ENCODE measurements around the gene NFIX.

Gene NFIX

DNA sequence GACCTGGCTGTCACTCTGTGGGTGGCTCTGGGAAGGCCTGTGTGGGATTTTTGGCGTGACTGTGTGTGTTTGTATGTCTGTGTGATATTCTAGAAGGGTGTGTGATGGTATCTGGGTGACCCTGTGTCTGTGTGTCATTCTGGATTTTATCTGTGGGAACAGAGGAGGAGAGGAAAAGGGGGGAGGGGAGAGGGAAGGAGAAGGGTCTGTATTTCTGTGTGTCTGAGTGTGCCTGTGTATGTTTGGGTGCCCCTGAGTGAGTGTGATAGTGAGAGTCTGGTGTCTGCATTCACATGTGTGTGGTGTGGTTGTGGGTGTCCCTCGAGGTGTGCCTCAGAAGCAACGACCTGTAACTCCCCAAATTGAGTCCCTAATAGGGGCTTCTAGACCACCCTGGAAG lies 8.1 kb upstream of the NFIX start:
- no peak overlapping the region for H3K9ac ChIP-seq
- TF ChIP-seq CTCF (conservative IDR thresholded peaks at IDR 0.05; ENCODE audit: low read depth, low read length) = no peak
- H3K27ac ChIP-seq = no peak overlapping the region
- no peaks in the 10 kb centered on the region for H3K79me2 ChIP-seq (ENCODE audit: insufficient read depth, low read depth)
- H4K20me1 ChIP-seq (ENCODE audit: insufficient read depth) = no peaks in the 10 kb centered on the region
- H2AFZ ChIP-seq (ENCODE audit: low read depth) = no peak overlapping the region
- no peak overlapping the region for H3K4me2 ChIP-seq
- H3K36me3 ChIP-seq (ENCODE audit: insufficient read depth) = no peaks in the 10 kb centered on the region
- peaks cover 33% of the 10 kb centered on the region for H3K4me1 ChIP-seq (ENCODE audit: low read depth, poor library complexity, severe bottlenecking)
- peaks cover 16% of the 10 kb centered on the region for H3K27me3 ChIP-seq (ENCODE audit: insufficient read depth, low read depth)
- no peak overlapping the region for H3K4me3 ChIP-seq (IDR thresholded peaks at IDR 0.05; ENCODE audit: insufficient read depth, low read depth, low read length)

DNA sequence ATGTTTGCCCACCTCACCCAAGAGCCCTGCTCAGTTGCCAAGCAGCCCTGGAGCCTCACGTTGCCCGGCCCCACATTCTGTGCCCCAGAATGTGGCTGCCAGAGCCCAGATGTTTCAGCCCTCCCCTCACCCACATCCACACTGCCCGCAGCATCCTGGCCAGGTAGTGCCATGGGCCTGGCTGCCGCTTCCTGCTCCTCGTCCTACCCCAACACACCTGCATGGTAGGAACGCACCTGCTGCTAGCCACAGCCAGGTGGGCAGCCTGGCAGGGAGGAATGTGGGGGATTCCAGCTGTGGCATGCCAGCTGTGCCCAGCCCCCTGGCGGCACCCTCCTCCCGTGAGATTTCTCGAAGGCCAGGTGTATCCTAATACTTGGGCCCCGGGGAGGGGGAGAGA lies 7.5 kb upstream of the NFIX start:
- Histone ChIP-seq H2AFZ (ENCODE audit: low read depth) (no peak overlapping the region), H4K20me1 (ENCODE audit: insufficient read depth) (no peaks in the 10 kb centered on the region), H3K27ac (no peak overlapping the region), H3K4me3 (IDR thresholded peaks at IDR 0.05; ENCODE audit: insufficient read depth, low read depth, low read length) (no peak overlapping the region), H3K4me1 (ENCODE audit: low read depth, poor library complexity, severe bottlenecking) (peaks cover 33% of the 10 kb centered on the region), H3K27me3 (ENCODE audit: insufficient read depth, low read depth) (peaks cover 12% of the 10 kb centered on the region), H3K36me3 (ENCODE audit: insufficient read depth) (no peaks in the 10 kb centered on the region), H3K79me2 (ENCODE audit: insufficient read depth, low read depth) (no peaks in the 10 kb centered on the region), H3K9ac (no peak overlapping the region), H3K4me2 (no peak overlapping the region)
- TF ChIP-seq CTCF (conservative IDR thresholded peaks at IDR 0.05; ENCODE audit: low read depth, low read length) = no peak

- Histone ChIP-seq H3K79me2 (ENCODE audit: insufficient read depth, low read depth) (no peaks in the 10 kb centered on the region), H3K9ac (no peak overlapping the region), H3K27me3 (ENCODE audit: insufficient read depth, low read depth) (peaks cover 27% of the 10 kb centered on the region), H2AFZ (ENCODE audit: low read depth) (no peak overlapping the region), H3K4me2 (no peak overlapping the region), H3K36me3 (ENCODE audit: insufficient read depth) (no peaks in the 10 kb centered on the region), H3K27ac (no peak overlapping the region), H3K4me1 (ENCODE audit: low read depth, poor library complexity, severe bottlenecking) (peaks cover 15% of the 10 kb centered on the region), H4K20me1 (ENCODE audit: insufficient read depth) (no peaks in the 10 kb centered on the region), H3K4me3 (IDR thresholded peaks at IDR 0.05; ENCODE audit: insufficient read depth, low read depth, low read length) (no peak overlapping the region)
- no peak for TF ChIP-seq CTCF (conservative IDR thresholded peaks at IDR 0.05; ENCODE audit: low read depth, low read length)
Observed at GRCh38 chr19:12990431-12990830, 4.8 kb upstream of the NFIX start.

- Histone ChIP-seq H3K36me3 (ENCODE audit: insufficient read depth) (no peaks in the 10 kb centered on the region), H3K79me2 (ENCODE audit: insufficient read depth, low read depth) (no peaks in the 10 kb centered on the region), H3K4me2 (no peak overlapping the region), H3K27me3 (ENCODE audit: insufficient read depth, low read depth) (peaks cover 24% of the 10 kb centered on the region), H3K4me3 (IDR thresholded peaks at IDR 0.05; ENCODE audit: insufficient read depth, low read depth, low read length) (no peak overlapping the region), H3K9ac (no peak overlapping the region), H4K20me1 (ENCODE audit: insufficient read depth) (no peaks in the 10 kb centered on the region), H2AFZ (ENCODE audit: low read depth) (no peak overlapping the region), H3K4me1 (ENCODE audit: low read depth, poor library complexity, severe bottlenecking) (peaks cover 11% of the 10 kb centered on the region), H3K27ac (no peak overlapping the region)
- TF ChIP-seq CTCF (conservative IDR thresholded peaks at IDR 0.05; ENCODE audit: low read depth, low read length) = no peak
Observed at GRCh38 chr19:12990853-12991252, 4.4 kb upstream of the NFIX start.
